Thoracic aorta (tissue), 2 donors: Measurements from ENCODE around the gene DDX3X. TPM values are rescaled to one million over a fixed set of nuclear protein-coding genes. Genes with fewer than 3 reads are reported as not detected.
"Not testable (repeated sequence)": the region's sequence is repeated elsewhere in the genome, so short reads cannot be mapped to it uniquely, and the experiment has no call there.

Experiments used
- ATAC-seq: fragments of 150-250 bp; one replicate; pipeline ENCODE4 v1.8.0; 2017; ENCODE audit warnings: low read depth; ENCODE audit not compliant: insufficient number of reproducible peaks, low FRiP score
- DNase-seq: peaks from one replicate; pipeline ENCODE4 v3.0.0-alpha.2; 2020; ENCODE audit warnings: low spot score
- H3K27ac ChIP-seq, 2 donors: fragments of 200-600 bp; sonication (generic); 1 replicate in 1 of 2; 2 replicates in 1 of 2; pipeline ENCODE4 v1.5.1; 2016; ENCODE audit warnings: mild to moderate bottlenecking in 2 of 2, moderate library complexity in 2 of 2
- H3K27me3 ChIP-seq: fragments of 200-600 bp; sonication (generic); replicated peaks from 2 replicates; pipeline ENCODE4 v1.6.0; 2016; ENCODE audit warnings: mild to moderate bottlenecking; ENCODE audit not compliant: insufficient read depth
- H3K36me3 ChIP-seq: fragments of 200-600 bp; sonication (generic); one replicate; pipeline ENCODE4 v1.5.1; 2016
- H3K4me1 ChIP-seq, 2 donors: fragments of 200-600 bp; sonication (generic); 1 replicate in 1 of 2; 2 replicates in 1 of 2; pipeline versions ENCODE4 v1.5.1 to v1.6.0; 2016; ENCODE audit warnings: low read depth in 2 of 2, mild to moderate bottlenecking in 1 of 2; ENCODE audit not compliant: control insufficient read depth in 1 of 2
- H3K4me3 ChIP-seq: fragments of 200-600 bp; sonication (generic); 2 replicates; pipeline ENCODE4 v1.5.1; 2016; ENCODE audit warnings: mild to moderate bottlenecking
- H3K9me3 ChIP-seq: fragments of 200-600 bp; sonication (generic); 2 replicates; pipeline ENCODE4 v1.5.1; 2016
- CTCF ChIP-seq: fragments of 200-600 bp; sonication (generic); IDR thresholded peaks from one replicate; pipeline ENCODE4 v1.5.1; 2019; ENCODE audit warnings: antibody characterized with exemption
- total RNA-seq, 2 donors: library from RNA; depleted of rRNA; stranded (reverse); fragments of >200 nt; gene quantifications; one replicate each; pipeline versions ENCODE4 v1.1.0 to v1.2.3, GENCODE V29; 2016

The DDX3X gene
- total RNA-seq, 2 donors from 2014 or later: 172 to 320 TPM

GRCh38 chrX:41308884-41309647 is 24.9 kb upstream of the DDX3X start:
- Histone ChIP-seq H3K4me3 (no peak overlapping the region), H3K27ac (no peak overlapping the region), H3K27me3 (no peaks in the 10 kb centered on the region), H3K9me3 (no peaks in the 10 kb centered on the region), H3K4me1 (no peaks in the 10 kb centered on the region), H3K36me3 (no peaks in the 10 kb centered on the region)
- no peak for TF ChIP-seq CTCF
- no peak for ATAC-seq
- no peak for DNase-seq

GRCh38 chrX:41312786-41313185 is 21.2 kb upstream of the DDX3X start:
- H3K4me3 ChIP-seq: no peak overlapping the region
- DNase-seq (no peak), ATAC-seq (no peak)
- no peak for TF ChIP-seq CTCF
- H3K9me3 ChIP-seq: no peaks in the 10 kb centered on the region
- no peak overlapping the region for H3K27ac ChIP-seq
- H3K36me3 ChIP-seq: no peaks in the 10 kb centered on the region
- H3K27me3 ChIP-seq: no peaks in the 10 kb centered on the region
- no peaks in the 10 kb centered on the region for H3K4me1 ChIP-seq

GRCh38 chrX:41313419-41313818 is 20.5 kb upstream of the DDX3X start:
- Histone ChIP-seq H3K36me3 (no peaks in the 10 kb centered on the region), H3K4me3 (no peak overlapping the region), H3K27me3 (no peaks in the 10 kb centered on the region), H3K9me3 (no peaks in the 10 kb centered on the region), H3K4me1 (no peaks in the 10 kb centered on the region), H3K27ac (no peak overlapping the region)
- ATAC-seq: no peak
- DNase-seq: no peak
- TF ChIP-seq CTCF: no peak

GRCh38 chrX:41314204-41314603 is 19.8 kb upstream of the DDX3X start:
- H3K27ac ChIP-seq: no peak overlapping the region
- H3K27me3 ChIP-seq: no peaks in the 10 kb centered on the region
- ATAC-seq (no peak), DNase-seq (no peak)
- no peak for TF ChIP-seq CTCF
- H3K4me3 ChIP-seq: no peak overlapping the region
- no peaks in the 10 kb centered on the region for H3K9me3 ChIP-seq
- H3K36me3 ChIP-seq: no peaks in the 10 kb centered on the region
- H3K4me1 ChIP-seq: no peaks in the 10 kb centered on the region

GRCh38 chrX:41314881-41315280 is 19.1 kb upstream of the DDX3X start:
- Histone ChIP-seq H3K36me3 (no peaks in the 10 kb centered on the region), H3K27ac (no peak overlapping the region), H3K9me3 (no peaks in the 10 kb centered on the region), H3K4me3 (no peak overlapping the region), H3K4me1 (no peaks in the 10 kb centered on the region), H3K27me3 (no peaks in the 10 kb centered on the region)
- TF ChIP-seq CTCF: no peak
- DNase-seq (no peak), ATAC-seq (no peak)

GRCh38 chrX:41316266-41316665 is 17.7 kb upstream of the DDX3X start:
- not testable (repeated sequence) for H3K36me3 ChIP-seq, H3K9me3 ChIP-seq, H3K27me3 ChIP-seq, H3K4me3 ChIP-seq, H3K4me1 ChIP-seq, ATAC-seq, H3K27ac ChIP-seq, DNase-seq
